Measurements from ENCODE around the gene SSBP4.

DNA sequence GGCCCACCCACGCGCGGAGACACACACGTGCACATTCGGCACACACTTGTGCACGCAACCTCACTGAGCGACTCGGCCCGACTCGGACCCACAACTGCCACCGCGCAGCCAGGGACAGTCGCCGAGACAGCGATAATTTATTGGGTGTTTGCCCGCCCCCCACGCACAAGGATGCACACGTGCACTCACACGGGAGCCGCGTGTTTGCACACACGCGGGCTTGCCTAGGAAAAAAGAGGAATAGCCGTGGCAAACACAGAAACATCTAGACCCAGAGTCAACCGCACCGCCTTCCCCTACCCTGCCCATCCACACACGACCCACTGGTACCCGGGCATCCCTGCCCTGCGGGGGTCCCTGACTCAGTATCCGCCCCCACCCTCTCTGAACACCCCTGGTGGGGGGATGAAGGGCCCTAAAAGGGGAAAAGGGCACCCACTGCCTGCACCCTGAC lies 1.1 kb upstream of the SSBP4 start:
- TF ChIP-seq POLR2AphosphoS5 (IDR thresholded peaks at IDR 0.05; ENCODE audit: low read depth, low read length) = no peak
- TF ChIP-seq TAF1 (IDR thresholded peaks at IDR 0.05; ENCODE audit: borderline replicate concordance, insufficient read depth, low read length) = no peak
- TF ChIP-seq, protein P1, sequence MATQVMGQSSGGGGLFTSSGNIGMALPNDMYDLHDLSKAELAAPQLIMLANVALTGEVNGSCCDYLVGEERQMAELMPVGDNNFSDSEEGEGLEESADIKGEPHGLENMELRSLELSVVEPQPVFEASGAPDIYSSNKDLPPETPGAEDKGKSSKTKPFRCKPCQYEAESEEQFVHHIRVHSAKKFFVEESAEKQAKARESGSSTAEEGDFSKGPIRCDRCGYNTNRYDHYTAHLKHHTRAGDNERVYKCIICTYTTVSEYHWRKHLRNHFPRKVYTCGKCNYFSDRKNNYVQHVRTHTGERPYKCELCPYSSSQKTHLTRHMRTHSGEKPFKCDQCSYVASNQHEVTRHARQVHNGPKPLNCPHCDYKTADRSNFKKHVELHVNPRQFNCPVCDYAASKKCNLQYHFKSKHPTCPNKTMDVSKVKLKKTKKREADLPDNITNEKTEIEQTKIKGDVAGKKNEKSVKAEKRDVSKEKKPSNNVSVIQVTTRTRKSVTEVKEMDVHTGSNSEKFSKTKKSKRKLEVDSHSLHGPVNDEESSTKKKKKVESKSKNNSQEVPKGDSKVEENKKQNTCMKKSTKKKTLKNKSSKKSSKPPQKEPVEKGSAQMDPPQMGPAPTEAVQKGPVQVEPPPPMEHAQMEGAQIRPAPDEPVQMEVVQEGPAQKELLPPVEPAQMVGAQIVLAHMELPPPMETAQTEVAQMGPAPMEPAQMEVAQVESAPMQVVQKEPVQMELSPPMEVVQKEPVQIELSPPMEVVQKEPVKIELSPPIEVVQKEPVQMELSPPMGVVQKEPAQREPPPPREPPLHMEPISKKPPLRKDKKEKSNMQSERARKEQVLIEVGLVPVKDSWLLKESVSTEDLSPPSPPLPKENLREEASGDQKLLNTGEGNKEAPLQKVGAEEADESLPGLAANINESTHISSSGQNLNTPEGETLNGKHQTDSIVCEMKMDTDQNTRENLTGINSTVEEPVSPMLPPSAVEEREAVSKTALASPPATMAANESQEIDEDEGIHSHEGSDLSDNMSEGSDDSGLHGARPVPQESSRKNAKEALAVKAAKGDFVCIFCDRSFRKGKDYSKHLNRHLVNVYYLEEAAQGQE (IDR thresholded peaks at IDR 0.05; ENCODE audit: insufficient read depth in 1 of 2, low read depth in 2 of 2, low read length in 2 of 2) = no peak
- TF ChIP-seq SIN3A (IDR thresholded peaks at IDR 0.05; ENCODE audit: borderline replicate concordance, insufficient read depth, low read length) = no peak

All from PFSK-1 (cell line).